NCI-H510A (cell line): Measurements from ENCODE around the gene RAI14.
"Not testable (repeated sequence)": the region's sequence is repeated elsewhere in the genome, so short reads cannot be mapped to it uniquely, and the experiment has no call there.

Source experiments
- DNase-seq: peaks from one replicate; lab custom pipeline; 2025; lab: John Stamatoyannopoulos, UW

RAI14 gene

DNA sequence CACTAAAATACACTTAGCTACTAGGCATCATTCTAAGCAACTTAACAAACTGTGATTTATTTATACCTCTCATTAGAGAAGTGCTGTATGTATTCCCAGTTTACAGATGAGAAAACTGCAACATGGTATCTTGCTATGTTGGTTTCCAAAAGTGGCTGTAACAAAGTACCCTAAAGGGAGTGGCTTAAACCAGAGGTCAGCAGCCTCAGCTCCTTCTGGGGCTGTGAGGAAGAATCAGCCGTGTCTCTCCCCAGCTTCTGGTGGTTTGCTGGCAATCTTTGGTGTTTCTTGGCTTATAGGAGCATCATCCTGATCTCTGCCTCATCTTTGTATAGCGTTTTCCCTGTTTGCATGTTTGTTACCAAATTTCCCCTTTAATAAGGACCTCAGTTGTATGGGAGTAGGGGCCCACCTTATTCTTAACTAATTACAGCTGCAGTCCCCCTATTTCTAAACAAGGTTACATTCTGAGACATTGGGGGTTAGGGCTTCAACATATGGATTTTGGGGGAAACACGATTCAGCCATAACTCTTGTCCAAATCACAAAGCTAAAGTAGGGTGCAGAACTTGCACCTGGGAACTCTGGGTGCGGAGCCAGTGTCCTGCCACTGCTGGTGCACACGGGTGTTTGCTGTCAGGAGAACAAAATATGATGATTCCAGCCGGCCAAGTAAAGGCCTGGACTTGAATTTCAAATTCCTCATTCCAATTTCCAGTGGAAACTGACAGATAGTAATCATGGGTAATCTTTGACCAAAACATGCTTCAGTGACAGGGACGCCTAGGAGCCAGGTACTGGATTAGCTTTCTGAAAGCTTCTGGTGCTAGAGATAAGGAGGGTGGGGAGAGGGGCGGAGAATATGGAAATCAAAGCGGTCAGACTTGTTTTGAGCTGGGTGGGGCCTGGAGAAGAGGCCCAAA is 43.3 kb downstream of the RAI14 start:
- no peak for DNase-seq

DNA sequence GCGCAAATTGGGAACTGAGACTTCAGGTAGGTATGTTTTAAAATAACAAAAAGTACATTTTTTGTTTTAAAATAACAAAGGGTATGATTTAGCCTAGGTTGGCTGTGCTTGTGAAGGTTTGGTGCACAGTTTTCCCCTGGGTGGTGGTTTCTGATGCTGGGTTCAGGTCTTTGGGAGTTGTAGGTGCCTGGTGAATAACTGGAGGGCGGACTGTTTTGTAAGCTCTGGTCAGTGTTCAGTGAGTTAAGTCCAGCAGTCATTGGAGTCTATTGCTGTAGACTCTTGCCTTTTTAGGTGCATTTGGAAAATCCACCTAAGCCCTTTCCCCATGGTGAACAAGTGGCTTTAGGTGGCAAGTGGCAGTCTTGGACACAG is 43.9 kb downstream of the RAI14 start:
- DNase-seq: no peak

DNA sequence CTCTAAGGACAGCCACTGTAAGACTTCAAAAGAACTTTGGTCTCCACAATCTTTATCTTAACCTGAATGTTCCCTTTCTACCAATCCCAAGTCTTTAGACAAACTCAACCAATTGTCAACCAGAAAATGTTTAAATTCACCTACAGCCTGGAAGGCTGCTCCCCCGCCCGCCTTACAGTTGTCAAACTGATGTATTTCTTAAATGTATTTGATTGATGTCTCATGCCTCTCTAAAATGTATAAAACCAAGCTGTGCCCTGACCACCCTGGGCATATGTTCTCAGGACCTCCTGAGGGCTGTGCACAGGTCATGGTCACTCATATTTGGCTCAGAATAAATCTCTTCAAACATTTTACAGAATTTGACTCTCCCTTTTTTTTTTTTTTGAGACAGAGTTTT is 45.3 kb downstream of the RAI14 start:
- not testable (repeated sequence) for DNase-seq

DNA sequence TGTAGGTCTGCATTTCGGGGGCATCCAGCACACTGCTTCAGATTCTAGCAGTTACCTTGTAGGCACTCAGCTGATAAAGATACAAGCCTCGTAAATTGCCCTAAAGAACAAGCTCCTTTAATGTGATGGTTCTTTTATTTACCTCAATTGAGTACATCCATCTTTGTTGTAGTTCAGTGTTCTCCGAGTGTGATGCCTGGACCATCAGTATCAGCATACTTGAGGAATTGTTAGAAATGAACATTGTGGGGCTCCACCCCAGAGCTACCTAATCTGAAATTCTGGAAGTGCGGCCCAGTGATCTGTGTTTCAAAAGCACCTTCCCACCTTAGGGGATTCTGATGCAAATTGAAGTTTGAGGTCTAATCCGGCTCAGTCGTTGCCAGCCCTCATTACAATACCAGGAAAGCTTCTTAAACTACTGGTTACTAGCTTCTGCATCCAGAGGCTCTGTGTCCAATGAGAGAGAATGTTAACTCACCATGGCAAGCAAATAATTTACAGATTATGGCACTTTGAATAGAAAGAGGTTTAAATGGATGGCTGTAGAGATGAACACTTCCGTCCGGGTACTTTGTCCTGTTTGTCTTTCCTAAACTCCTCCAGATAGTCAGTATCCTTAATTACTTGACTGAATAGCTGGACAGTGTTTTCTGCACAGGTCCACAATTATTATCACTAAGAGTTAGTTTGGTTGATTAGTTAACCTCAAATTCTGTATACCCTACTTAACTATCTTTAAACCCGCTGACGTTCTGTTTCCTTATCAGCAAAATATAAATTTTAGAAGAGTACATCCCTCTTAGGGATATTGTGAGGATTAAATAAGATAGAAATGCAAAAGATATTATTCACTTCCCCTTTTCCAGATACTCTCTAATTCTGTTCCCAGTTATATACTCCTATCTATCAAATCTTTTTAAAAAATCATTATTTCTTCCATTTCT is 47.9 kb downstream of the RAI14 start:
- DNase-seq: no peak

DNA sequence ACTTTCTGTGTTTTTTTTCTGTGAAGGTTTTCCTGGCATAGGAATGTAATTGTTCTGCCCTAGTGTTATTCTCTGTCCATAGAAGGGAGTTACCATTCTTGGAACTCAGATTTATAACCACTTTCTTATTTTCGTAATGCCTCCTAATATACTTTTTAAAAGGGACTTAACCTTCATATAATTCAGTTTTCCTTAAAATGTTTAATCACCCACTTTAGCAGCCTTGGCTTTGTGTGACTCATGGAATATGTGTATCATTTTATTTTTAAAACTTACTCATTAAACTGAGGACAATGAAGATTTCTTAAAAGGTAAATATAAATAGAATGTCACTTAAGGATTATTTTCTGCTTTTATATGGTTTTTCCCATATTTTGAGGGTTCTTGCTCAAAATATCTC is 50.0 kb downstream of the RAI14 start:
- DNase-seq: no peak

DNA sequence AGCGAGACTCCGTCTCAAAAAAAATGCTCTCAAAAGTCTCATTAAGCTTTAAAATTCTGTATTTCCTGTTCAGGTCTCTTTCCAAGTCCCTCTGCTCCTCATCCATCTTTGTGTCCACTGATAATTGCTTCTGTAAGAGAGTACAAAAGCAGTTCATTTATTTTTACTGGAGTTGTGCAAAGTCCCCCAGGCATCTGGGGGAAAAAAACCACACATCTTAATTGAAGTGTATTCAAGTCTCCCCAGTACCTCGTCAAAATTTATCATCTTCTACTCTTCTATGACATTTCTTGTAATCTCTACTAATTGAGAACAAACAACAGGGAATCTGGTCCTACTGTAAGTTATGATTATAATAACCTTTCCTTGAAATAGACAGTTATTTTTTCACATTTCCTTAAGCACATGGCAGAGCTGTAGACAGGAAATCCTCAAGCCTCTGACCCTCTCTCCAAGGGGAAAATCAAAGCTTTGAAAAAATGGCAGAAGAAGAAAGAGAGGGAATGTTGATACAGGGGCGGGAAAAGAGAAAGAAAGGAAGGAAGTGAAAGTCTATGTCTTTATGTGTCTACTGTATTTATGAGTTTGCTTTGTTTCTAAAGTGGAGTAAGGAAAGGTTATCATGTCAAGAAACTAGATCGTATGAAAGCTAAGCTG is 51.5 kb downstream of the RAI14 start:
- no peak for DNase-seq

DNA sequence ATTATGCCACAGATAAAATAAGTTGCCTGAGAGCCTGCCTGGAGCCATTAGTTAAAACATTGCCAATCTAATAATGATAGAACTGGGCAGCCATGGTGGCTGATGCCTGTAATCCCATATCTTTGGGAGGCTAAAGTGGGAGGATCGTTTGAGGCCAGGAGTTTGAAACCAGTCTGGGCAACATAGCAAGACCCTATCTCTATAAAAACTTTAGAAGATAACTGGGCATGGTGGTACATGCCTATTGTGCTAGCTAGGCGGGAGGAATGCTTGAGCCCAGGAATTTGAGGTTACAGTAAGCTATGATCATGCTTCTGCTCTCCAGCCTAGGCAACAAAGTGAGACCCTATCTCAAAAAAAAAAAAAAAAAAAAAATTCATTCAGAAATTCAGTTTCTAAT is 52.6 kb downstream of the RAI14 start:
- DNase-seq: no peak

DNA sequence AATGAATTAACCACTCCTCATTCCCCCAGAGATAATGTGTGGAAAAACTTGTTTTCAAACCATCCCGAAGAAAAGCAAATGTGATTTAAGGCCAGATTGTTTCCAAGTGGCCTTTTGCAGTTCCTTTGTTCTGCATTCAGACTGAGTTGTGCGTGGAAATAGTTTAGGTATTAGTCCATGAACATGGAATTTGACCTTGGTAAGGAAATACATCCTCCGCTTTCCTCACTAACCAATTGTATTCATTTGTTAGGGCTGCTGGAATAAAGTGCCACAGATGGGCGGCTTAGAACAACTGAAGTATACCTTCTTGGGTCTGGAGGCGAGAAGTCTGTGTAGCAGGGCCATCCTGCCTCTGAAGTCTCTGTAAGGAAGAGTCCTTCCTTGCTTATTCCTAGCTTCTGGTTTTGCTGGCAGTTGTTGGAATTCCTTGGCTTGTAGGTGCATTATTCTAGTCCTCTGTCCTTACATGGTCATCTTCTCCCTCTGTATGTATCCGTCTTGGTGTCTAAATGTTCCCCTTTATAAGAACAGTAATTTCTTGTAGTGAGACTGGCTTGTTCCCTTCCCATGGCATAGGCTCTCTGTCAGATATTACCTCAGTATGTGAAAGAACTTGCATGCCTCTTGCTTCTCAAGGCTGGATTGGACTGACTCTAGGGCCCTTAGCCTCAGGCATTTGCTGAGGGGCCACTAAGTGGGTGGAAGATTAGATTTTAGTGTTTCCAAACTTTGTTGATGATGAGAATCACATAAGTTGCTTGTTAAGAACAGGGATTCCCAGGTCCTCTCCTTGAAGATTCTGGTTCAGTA is 53.9 kb downstream of the RAI14 start:
- no peak for DNase-seq

DNA sequence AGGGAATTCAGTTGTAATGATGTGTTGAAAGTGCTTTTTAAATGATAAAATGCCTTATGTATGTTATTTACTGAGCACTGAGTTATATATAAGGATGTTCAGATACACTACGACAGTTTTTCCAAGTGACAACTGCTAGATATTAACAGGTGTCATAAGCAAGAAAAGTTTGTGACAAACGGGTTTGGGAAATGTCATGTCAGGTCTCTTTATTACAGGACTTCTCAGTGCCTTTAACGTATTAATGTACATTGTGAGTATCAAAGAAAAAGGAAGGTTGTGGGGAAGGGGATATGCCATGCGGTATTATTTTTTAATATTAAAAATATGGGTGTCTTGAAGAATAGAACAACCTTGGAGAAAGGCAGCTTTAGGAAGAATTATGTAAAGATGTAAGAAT is 56.4 kb downstream of the RAI14 start:
- DNase-seq: no peak

DNA sequence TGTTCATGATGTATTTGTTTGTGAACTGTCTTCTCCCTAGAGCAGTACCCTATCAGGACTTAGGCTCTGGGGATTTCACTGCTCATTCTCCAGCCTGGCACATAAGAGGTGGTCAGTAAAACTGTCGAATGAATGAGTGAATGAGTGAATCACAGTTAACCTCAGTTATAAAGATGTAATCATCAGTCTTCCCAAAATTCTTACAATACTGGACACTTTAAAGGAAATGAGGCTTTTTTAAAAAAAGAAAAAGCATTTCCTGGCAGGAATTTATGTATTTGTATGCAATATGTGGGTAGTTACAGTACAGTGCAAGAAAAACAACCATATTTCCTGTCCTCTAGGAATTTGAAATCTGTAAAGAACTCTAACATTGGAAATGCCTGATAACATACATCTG is 59.6 kb downstream of the RAI14 start:
- no peak for DNase-seq

DNA sequence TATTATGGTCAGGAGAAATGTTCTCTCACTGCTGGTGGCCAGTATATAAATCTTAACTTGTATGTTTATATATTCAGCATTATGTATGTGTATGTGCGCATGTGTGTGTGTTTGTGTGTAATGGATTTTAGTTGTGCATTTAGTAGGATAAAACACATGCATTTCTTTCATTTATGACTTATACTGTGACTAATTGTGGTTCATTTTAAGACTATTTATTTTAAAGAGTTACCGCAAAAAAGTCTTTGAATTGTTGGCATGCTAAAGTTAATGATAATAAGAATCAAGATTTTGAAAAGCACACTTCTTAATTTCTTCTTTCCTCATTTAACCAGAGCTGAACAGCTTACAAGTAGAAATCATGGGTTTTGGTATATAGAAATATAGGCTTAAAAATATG is 60.9 kb downstream of the RAI14 start:
- DNase-seq: no peak

DNA sequence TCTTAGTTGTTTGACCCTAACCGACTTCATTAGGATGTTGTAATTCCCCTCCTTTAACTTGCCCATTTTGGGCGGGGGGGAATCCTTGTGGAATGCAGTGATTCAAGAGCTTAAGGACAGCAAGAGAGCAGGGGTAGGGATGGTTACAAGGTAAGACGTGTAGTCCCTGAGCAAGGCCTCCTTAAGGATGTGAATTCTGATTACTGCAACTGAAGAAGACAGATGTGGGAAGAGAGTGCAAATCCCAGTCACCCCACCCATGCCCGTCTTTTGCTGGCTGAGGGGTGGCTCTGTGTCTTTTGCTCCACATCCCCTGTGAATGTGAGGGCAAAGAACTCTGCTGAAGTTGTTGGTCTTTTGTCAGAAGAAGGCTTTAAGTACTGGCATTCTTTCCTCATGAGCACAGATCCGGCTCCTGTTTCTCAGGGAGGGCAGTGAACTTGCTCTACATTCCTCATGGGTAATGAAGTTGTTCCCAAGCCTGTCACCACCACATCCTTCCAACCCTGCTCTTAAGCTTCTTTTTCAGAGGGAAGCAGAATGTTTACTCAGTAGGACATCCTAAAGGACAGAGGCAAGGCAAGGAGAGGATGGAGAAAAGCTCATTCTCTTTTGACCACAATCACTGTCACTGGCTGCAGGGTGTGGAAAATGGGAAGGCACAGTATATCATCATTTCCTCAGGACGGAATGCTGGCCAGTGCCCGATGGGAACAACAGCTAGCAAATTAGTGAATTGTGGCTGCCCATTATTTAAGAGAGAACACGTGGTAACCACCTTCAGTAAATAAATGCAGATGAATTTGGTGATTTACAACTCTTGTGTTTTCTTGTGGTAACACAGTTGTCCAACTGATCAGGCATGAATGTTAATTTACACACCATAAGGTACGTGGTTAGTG is 61.5 kb downstream of the RAI14 start:
- DNase-seq: no peak

DNA sequence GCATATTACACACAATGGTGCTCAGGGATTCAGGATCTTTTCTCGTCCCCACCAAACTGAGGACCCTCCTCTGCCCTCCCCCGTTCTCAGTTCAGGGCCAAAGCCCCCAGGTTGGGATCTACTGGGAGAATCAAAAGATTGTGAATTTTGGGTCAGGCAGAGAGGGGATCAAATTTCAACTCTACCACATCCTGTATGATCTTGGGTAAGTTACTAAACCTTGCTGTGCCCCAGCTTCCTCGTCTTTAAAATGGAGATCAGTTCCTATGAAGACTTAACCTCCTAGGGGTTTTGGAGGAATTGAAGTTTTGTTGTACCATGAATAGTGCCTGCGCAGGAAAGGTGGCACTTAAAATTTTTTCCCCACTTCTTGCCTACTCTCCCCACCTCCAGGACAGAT is 62.4 kb downstream of the RAI14 start:
- no peak for DNase-seq

DNA sequence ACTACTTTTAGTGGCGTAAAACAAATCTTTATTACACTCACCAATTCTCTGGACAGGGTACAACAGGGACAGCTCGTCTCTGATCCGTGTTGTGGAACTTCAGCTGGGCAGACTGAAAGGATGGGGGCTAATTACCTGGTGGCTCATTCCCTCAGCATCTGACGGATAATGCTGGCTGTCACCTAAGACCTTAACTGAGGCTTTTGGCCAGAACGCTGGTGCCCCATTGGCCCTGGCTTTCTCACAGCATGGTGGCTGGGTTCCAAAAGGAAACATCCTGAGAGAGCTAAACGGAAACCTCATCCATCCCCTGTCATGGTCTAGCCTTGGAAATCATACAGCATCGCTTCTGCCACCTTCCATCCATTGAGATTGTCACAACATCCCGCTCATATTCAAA is 62.9 kb downstream of the RAI14 start:
- DNase-seq: no peak

DNA sequence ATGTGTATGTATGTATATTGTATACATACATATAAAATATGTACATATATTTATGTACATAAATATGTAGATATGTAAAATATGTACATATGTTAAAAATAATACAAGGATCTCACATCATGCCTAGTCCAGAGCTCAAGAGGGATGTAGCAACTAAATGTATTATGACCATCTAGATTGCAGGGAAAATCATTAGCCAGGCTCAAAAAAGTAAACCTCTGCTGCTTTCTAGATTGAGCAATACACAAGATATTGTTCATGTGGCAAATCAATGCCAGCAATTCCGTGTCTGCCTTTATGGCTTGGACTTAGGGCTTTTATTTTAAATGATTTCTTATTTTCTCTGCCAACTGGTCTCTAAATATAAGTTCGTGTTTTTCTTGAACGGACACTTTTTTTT is 65.2 kb downstream of the RAI14 start:
- no peak for DNase-seq

DNA sequence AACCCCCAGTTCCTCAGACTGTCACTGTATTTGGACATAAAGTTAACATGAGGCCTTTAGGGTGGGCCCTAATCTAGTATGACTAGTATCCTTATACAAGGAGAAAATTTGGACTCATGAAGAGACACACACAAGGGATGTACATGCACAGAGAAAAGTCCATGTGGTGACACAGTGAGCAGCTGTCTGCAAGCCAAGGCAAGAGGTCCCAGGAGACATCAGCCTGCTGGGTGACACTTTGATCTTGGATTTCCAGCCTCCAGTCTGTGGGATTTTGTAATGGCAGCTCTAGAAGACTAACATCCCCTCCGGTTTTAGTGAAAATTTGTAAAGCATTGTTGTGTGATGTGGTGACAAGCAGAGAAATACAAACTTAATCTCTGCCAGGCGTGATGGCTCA is 66.1 kb downstream of the RAI14 start:
- no peak for DNase-seq

DNA sequence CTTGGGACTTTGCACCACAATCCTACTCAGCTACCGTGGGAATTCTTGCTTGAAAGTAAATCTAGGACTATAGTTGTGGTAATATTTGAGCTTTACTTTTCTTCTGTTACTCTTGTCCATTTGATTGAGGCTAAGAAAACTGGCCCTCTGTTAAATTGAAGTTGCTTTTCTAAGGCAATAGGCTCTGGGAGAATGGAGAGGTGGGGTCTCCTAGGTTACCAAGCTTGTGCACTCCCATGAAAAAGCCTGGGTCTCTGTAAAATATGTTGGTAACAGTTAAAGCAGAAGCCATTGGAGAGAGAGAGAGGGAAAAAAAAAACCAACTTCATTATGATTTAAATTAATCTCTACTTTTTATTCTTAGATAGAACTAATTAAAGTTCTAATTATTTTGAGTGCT is 68.6 kb downstream of the RAI14 start:
- no peak for DNase-seq

DNA sequence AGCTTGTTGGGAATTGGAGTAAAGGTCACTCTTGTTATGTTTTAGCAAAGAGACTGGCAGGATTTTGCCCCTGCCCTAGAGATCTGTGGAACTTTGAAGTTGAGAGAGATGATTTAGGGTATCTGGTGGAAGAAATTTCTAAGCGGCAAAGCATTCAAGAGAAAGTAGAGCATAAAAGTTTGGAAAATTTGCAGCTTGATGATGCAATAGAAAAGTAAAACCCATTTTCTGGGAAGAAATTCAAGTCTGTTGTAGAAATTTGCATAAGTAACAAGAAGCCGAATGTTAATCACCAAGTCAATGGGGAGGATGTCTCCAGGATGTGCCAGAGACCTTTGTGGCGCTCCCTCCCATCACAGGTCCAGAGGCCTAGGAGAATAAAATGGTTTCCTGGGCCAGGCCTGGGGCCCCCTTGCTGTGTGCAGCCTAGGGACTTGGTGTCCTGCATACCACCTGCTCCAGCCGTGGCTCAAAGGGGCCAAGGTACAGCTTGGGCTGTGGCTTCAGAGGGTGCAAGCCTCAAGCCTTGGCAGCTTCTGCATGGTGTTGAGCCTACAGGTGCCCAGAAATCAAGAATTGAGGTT is 71.1 kb downstream of the RAI14 start:
- DNase-seq: not testable (repeated sequence)

DNA sequence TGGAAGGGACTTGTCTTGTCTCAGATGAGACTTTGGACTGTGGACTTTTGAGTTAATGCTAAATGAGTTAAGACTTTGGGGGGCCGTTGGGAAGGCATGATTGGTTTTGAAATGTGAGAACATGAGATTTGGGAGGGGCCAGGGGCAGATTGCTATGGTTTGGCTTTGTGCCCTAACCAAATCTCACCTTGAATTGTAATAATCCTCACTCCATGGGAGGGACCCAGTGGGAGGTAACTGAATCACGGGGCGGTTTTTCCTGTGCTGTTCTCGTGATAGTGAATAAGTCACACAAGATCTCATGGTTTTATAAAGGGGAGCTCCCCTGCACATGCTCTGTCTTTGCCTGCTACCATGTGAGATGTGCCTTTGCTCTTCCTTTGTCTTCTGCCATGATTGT is 72.1 kb downstream of the RAI14 start:
- no peak for DNase-seq
